GM23338 (cell line): Measurements from ENCODE around the gene CIDEB. TPM values are rescaled to one million over a fixed set of nuclear protein-coding genes. Genes with fewer than 3 reads are reported as not detected.

Experiments used
- ATAC-seq: fragments of 200-7000 bp; cut with Tn5 transposase; 3 replicates; pipeline ENCODE4 v1.9.1; 2020
- DNase-seq: peaks from one replicate; pipeline ENCODE4 v3.0.0-alpha.2; 2015; ENCODE audit warnings: low spot score
- H2AFZ ChIP-seq: fragments of 200-600 bp; sonication (generic); 2 replicates; pipeline ENCODE4 v1.8.0; 2016; ENCODE audit warnings: antibody characterized with exemption, mild to moderate bottlenecking, moderate library complexity
- H3F3A ChIP-seq: fragments of 200-600 bp; sonication (generic); replicated peaks from 2 replicates; pipeline ENCODE4 v1.8.0; 2017; ENCODE audit warnings: antibody characterized with exemption, mixed run types, low read depth
- H3K27ac ChIP-seq: fragments of 200-600 bp; sonication (generic); 2 replicates; pipeline ENCODE4 v1.6.1; 2016; ENCODE audit warnings: low read depth
- H3K27me3 ChIP-seq: fragments of 200-600 bp; sonication (generic); 2 replicates; pipeline ENCODE4 v1.8.0; 2016; ENCODE audit warnings: mild to moderate bottlenecking, mixed run types, moderate library complexity; ENCODE audit not compliant: insufficient read depth
- H3K36me3 ChIP-seq: fragments of 200-600 bp; sonication (generic); 2 replicates; pipeline ENCODE4 v1.8.0; 2016; ENCODE audit warnings: mild to moderate bottlenecking; ENCODE audit not compliant: insufficient read depth
- H3K4me1 ChIP-seq: fragments of 200-600 bp; sonication (generic); 2 replicates; pipeline ENCODE4 v1.8.0; 2016; ENCODE audit warnings: mild to moderate bottlenecking, moderate library complexity; ENCODE audit not compliant: insufficient read depth
- H3K4me2 ChIP-seq: fragments of 200-600 bp; sonication (generic); 2 replicates; pipeline ENCODE4 v1.7.1; 2017; ENCODE audit warnings: mixed run types
- H3K4me3 ChIP-seq: fragments of 200-600 bp; sonication (generic); 2 replicates; pipeline ENCODE4 v1.6.1; 2016; ENCODE audit warnings: mixed run types
- H3K79me2 ChIP-seq: fragments of 200-600 bp; sonication (generic); replicated peaks from 2 replicates; pipeline ENCODE4 v1.8.0; 2017; ENCODE audit warnings: mild to moderate bottlenecking; ENCODE audit not compliant: insufficient read depth
- H3K9me2 ChIP-seq: fragments of 200-600 bp; sonication (generic); 2 replicates; pipeline ENCODE4 v1.8.0; 2017; ENCODE audit not compliant: insufficient read depth
- H4K20me1 ChIP-seq: fragments of 200-600 bp; sonication (generic); replicated peaks from 2 replicates; pipeline ENCODE4 v1.8.0; 2017; ENCODE audit warnings: mild to moderate bottlenecking; ENCODE audit not compliant: insufficient read depth
- H3K27ac Mint-ChIP-seq: 2 replicates; pipeline ENCODE4 v1.8.0; 2020; ENCODE audit warnings: inconsistent platforms, mild to moderate bottlenecking, moderate library complexity, mixed read lengths
- H3K27me3 Mint-ChIP-seq: 3 replicates; pipeline ENCODE4 v1.8.0; 2022; ENCODE audit warnings: low read depth, mild to moderate bottlenecking, moderate library complexity, mixed read lengths, inconsistent platforms; ENCODE audit not compliant: insufficient read depth, poor library complexity
- H3K36me3 Mint-ChIP-seq: 3 replicates; pipeline ENCODE4 v1.8.0; 2021; ENCODE audit warnings: low read depth, mild to moderate bottlenecking, inconsistent platforms, moderate library complexity, mixed read lengths
- H3K4me1 Mint-ChIP-seq: 3 replicates; pipeline ENCODE4 v1.8.0; 2020; ENCODE audit warnings: mild to moderate bottlenecking, inconsistent platforms, mixed read lengths
- H3K4me3 Mint-ChIP-seq: 3 replicates; pipeline ENCODE4 v1.8.0; 2021; ENCODE audit warnings: moderate library complexity, mild to moderate bottlenecking, inconsistent platforms, mixed read lengths
- H3K9me3 Mint-ChIP-seq: 3 replicates; pipeline ENCODE4 v1.8.0; 2020; ENCODE audit warnings: moderate library complexity, mild to moderate bottlenecking, inconsistent platforms, mixed read lengths
- CREB1 ChIP-seq: fragments of 250-450 bp; sonication (Bioruptor Pico); IDR thresholded peaks from 2 replicates; pipeline ENCODE4 v1.5.0; 2020; ENCODE audit warnings: low read depth, mild to moderate bottlenecking, moderate library complexity
- ETS1 ChIP-seq: IDR thresholded peaks from 2 replicates; pipeline ENCODE4 v1.6.1; 2016; ENCODE audit warnings: antibody characterized with exemption
- EZH2 ChIP-seq: fragments of 200-600 bp; sonication (generic); IDR thresholded peaks from one replicate; pipeline ENCODE4 v1.8.0; 2017; ENCODE audit warnings: antibody characterized with exemption, mild to moderate bottlenecking, low read depth; ENCODE audit not compliant: unreplicated experiment
- JUNB ChIP-seq: IDR thresholded peaks from one replicate; pipeline ENCODE4 v1.6.1; 2016; ENCODE audit warnings: antibody characterized with exemption; ENCODE audit not compliant: unreplicated experiment
- NANOG ChIP-seq: IDR thresholded peaks from 2 replicates; pipeline ENCODE4 v1.6.1; 2016; ENCODE audit warnings: antibody characterized with exemption, borderline replicate concordance
- POLR2AphosphoS5 ChIP-seq: IDR thresholded peaks from 2 replicates; pipeline ENCODE4 v1.6.1; 2016; ENCODE audit warnings: antibody characterized with exemption, low read depth
- REST ChIP-seq: IDR thresholded peaks from one replicate; pipeline ENCODE4 v1.6.1; 2018; ENCODE audit warnings: antibody characterized with exemption; ENCODE audit not compliant: unreplicated experiment
- STAT1 ChIP-seq: IDR thresholded peaks from one replicate; pipeline ENCODE4 v1.6.1; 2016; ENCODE audit warnings: antibody characterized with exemption; ENCODE audit not compliant: unreplicated experiment
- ZNF114 ChIP-seq: fragments of 250-450 bp; sonication (Bioruptor Pico); IDR thresholded peaks from 2 replicates; pipeline ENCODE4 v1.5.0; 2020; ENCODE audit warnings: mild to moderate bottlenecking, moderate library complexity
- ZNF331 ChIP-seq: fragments of 250-450 bp; sonication (Bioruptor Pico); IDR thresholded peaks from 2 replicates; pipeline ENCODE4 v1.5.0; 2020; ENCODE audit warnings: low read depth, mild to moderate bottlenecking, moderate library complexity
- ZNF462 ChIP-seq: fragments of 250-450 bp; sonication (Bioruptor Pico); IDR thresholded peaks from 2 replicates; pipeline ENCODE4 v1.5.0; 2020; ENCODE audit warnings: mild to moderate bottlenecking, moderate library complexity
- polyA plus RNA-seq: library from polyadenylated mRNA; unstranded; fragments of >200 nt; fragmentation: Nextera tagmentation; extraction: Ambion mirVana; gene quantifications from 2 replicates; pipeline ENCODE4 v1.2.1, GENCODE V29; 2016
- total RNA-seq: library from RNA; depleted of rRNA; stranded (reverse); fragments of >200 nt; shearing (Covaris generic); gene quantifications from 2 replicates; pipeline ENCODE4 v1.2.3, GENCODE V29; 2014

Gene CIDEB
- total and polyA plus RNA-seq, 2 experiments from 2014 or later: 3.4 to 4.6 TPM

DNA sequence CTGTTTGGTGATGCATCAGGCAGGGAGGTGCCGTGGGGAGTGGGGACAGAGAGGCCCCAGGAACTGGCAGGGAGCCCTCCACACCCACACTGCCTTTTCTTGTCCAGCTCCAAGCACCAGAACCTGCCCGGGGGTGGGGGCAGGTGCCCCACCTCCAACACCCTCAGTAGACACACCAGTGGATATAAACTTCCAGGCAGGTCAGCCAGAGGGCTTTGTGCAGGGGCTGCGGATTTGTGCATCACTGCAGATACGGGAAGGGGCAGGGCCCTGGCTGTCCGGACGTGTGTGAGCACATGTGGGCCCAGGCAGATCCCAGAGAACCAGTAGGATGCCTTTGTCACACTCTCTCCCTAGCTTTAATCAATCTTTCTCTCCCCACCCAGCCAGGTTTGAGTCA, 43.5 kb downstream of the CIDEB start:
- Histone ChIP-seq H3F3A (no peaks in the 10 kb centered on the region), H3K9me2 (no peaks in the 10 kb centered on the region), H3K79me2 (no peaks in the 10 kb centered on the region), H3K4me1 (no peaks in the 10 kb centered on the region), H2AFZ (no peak overlapping the region), H3K4me2 (no peak overlapping the region), H3K4me3 (no peak overlapping the region), H3K36me3 (no peaks in the 10 kb centered on the region), H3K27ac (no peak overlapping the region), H4K20me1 (no peaks in the 10 kb centered on the region), H3K27me3 (no peaks in the 10 kb centered on the region)
- H3K9me3 Mint-ChIP-seq: no peaks in the 10 kb centered on the region
- DNase-seq: no peak
- no peak overlapping the region for H3K4me3 Mint-ChIP-seq
- peaks cover 3% of the 10 kb centered on the region; the same call in 1 of the 3 replicates for H3K4me1 Mint-ChIP-seq
- H3K27me3 Mint-ChIP-seq: peaks cover 10% of the 10 kb centered on the region
- H3K27ac Mint-ChIP-seq: no peak overlapping the region
- no peak for ATAC-seq
- H3K36me3 Mint-ChIP-seq: peaks cover 6% of the 10 kb centered on the region; the same call in 2 of the 3 replicates
- TF ChIP-seq ZNF114 (CRISPR knock-in tag) (no peak), CREB1 (no peak), NANOG (no peak), ZNF331 (CRISPR knock-in tag) (no peak), REST (no peak), EZH2 (no peak), ETS1 (no peak), JUNB (no peak), STAT1 (no peak), POLR2AphosphoS5 (no peak), ZNF462 (CRISPR knock-in tag) (no peak)
